GM12878 (cell line): Measurements from ENCODE around the gene DDX39B. TPM values are rescaled to one million over a fixed set of nuclear protein-coding genes. Genes with fewer than 3 reads are reported as not detected.

ENCODE experiments used
- ATAC-seq: fragments of 200-7000 bp; cut with Tn5 transposase; 3 replicates; pipeline ENCODE4 v1.9.1; 2020; ENCODE audit warnings: mild to moderate bottlenecking, moderate library complexity
- BruUV-seq: library from RNA; stranded (reverse); fragments of 400-500 nt; replicated peaks from 2 replicates; lab custom pipeline; 2021; lab: Mats Ljungman, UMichigan
- CTCF ChIA-PET: fragments of 300-600 bp; sonication (Branson Sonifier 250); formaldehyde crosslinking; extraction: SDS; loops from one replicate; lab custom pipeline; 2021; ENCODE audit warnings: inconsistent platforms; lab: Yijun Ruan, JAX
- POLR2A ChIA-PET: fragments of 350-600 bp; formaldehyde crosslinking; extraction: SDS; loops from one replicate; lab custom pipeline; 2021; ENCODE audit warnings: inconsistent platforms; lab: Charles Lee
- RAD21 ChIA-PET: fragments of 300-600 bp; sonication (Branson Sonifier 250); formaldehyde crosslinking; loops from one replicate; lab custom pipeline; 2023; ENCODE audit warnings: antibody characterized with exemption; ENCODE audit not compliant: unreplicated experiment; lab: Charles Lee
- SMC1A ChIA-PET: fragments of 300-600 bp; sonication (Branson Sonifier 250); formaldehyde crosslinking; loops from one replicate; lab custom pipeline; 2023; ENCODE audit not compliant: unreplicated experiment, uncharacterized antibody; lab: Charles Lee
- DNase-seq: peaks from one replicate; pipeline ENCODE4 v3.0.0-alpha.2; 2011; ENCODE audit warnings: low read depth, low spot score
- FAIRE-seq: peaks from 3 replicates; lab custom pipeline; 2011; peaks lifted over from hg19 to GRCh38; lab: Jason Lieb, UNC
- H2AFZ ChIP-seq: 2 replicates; pipeline ENCODE4 v1.6.0; 2011; ENCODE audit warnings: low read depth, low read length, control low read depth; ENCODE audit not compliant: control insufficient read depth
- H3K27ac ChIP-seq: 2 replicates; pipeline ENCODE4 v1.5.1; 2011; ENCODE audit warnings: control low read depth; ENCODE audit not compliant: control insufficient read depth, insufficient read depth
- H3K27me3 ChIP-seq, 2 experiments: replicated peaks in 1 of 2; 2 replicates each; pipeline versions ENCODE4 v1.6.0 to v1.6.1; 2011; ENCODE audit warnings: low read length in 1 of 2; ENCODE audit not compliant: control insufficient read depth in 2 of 2, insufficient read depth in 2 of 2
- H3K36me3 ChIP-seq, 2 experiments: 2 replicates each; pipeline ENCODE4 v1.5.1; 2011; ENCODE audit warnings: low read length in 1 of 2; ENCODE audit not compliant: control insufficient read depth in 2 of 2, insufficient read depth in 2 of 2
- H3K4me1 ChIP-seq: 2 replicates; pipeline ENCODE4 v1.6.1; 2011; ENCODE audit warnings: mild to moderate bottlenecking, low read length, moderate library complexity, mixed read lengths; ENCODE audit not compliant: control insufficient read depth, insufficient read depth
- H3K4me2 ChIP-seq: 2 replicates; pipeline ENCODE4 v1.6.0; 2011; ENCODE audit warnings: control low read depth; ENCODE audit not compliant: control insufficient read depth, insufficient read depth
- H3K4me3 ChIP-seq: fragments of 200-600 bp; sonication (generic); 2 replicates; pipeline ENCODE4 v1.5.1; 2016
- H3K79me2 ChIP-seq: 2 replicates; pipeline ENCODE4 v1.6.0; 2011; ENCODE audit warnings: low read length; ENCODE audit not compliant: control insufficient read depth, insufficient read depth
- H3K9ac ChIP-seq: 2 replicates; pipeline ENCODE4 v1.8.0; 2011; ENCODE audit warnings: low read length, control low read depth, mixed read lengths; ENCODE audit not compliant: control insufficient read depth, insufficient read depth
- H3K9me3 ChIP-seq: replicated peaks from 3 replicates; pipeline ENCODE4 v1.5.1; 2011; ENCODE audit warnings: mild to moderate bottlenecking, low read length; ENCODE audit not compliant: control insufficient read depth, insufficient read depth
- H4K20me1 ChIP-seq: 2 replicates; pipeline ENCODE4 v1.6.0; 2011; ENCODE audit not compliant: control insufficient read depth, insufficient read depth
- FOS ChIP-seq: IDR thresholded peaks from 3 replicates; pipeline ENCODE4 v1.6.1; 2011; ENCODE audit warnings: borderline replicate concordance; ENCODE audit not compliant: insufficient read length; ENCODE audit errors: extremely low read depth
- GABPA ChIP-seq: IDR thresholded peaks from 2 replicates; pipeline ENCODE4 v1.6.1; 2014; ENCODE audit warnings: antibody characterized with exemption, low read depth, mild to moderate bottlenecking, inconsistent platforms
- LARP7 ChIP-seq: fragments of 450-650 bp; IDR thresholded peaks from 2 replicates; pipeline ENCODE4 v1.6.1; 2017; ENCODE audit warnings: mild to moderate bottlenecking
- MTA2 ChIP-seq: fragments of 450-650 bp; IDR thresholded peaks from 2 replicates; pipeline ENCODE4 v1.6.1; 2016; ENCODE audit warnings: low read depth, mild to moderate bottlenecking, moderate library complexity
- MYB ChIP-seq: fragments of 150-350 bp; IDR thresholded peaks from 2 replicates; pipeline ENCODE4 v1.6.1; 2014; ENCODE audit warnings: mild to moderate bottlenecking, low read depth, low read length, borderline replicate concordance
- NBN ChIP-seq: fragments of 450-650 bp; IDR thresholded peaks from 2 replicates; pipeline ENCODE4 v1.6.1; 2016
- POLR2AphosphoS5 ChIP-seq: IDR thresholded peaks from 2 replicates; pipeline ENCODE4 v1.6.1; 2011; ENCODE audit warnings: mild to moderate bottlenecking, low read length, inconsistent platforms
- SIN3A ChIP-seq: IDR thresholded peaks from 2 replicates; pipeline ENCODE4 v1.6.1; 2012; ENCODE audit warnings: low read depth, low read length, improper control_type of control experiment
- SP1 ChIP-seq: IDR thresholded peaks from one replicate; pipeline ENCODE4 v1.6.1; 2011; ENCODE audit warnings: low read depth, low read length
- SREBF1 ChIP-seq: IDR thresholded peaks from 2 replicates; pipeline ENCODE4 v1.6.1; 2012; ENCODE audit warnings: mild to moderate bottlenecking, low read length
- SRF ChIP-seq, 2 experiments: IDR thresholded peaks; 2 replicates each; pipeline ENCODE4 v1.6.1; 2011; ENCODE audit warnings: low read depth in 2 of 2, low read length in 2 of 2, mild to moderate bottlenecking in 1 of 2, moderate library complexity in 1 of 2
- TARDBP ChIP-seq: IDR thresholded peaks from 2 replicates; pipeline ENCODE4 v1.6.1; 2016; ENCODE audit warnings: borderline replicate concordance
- YBX1 ChIP-seq: fragments of 450-650 bp; IDR thresholded peaks from 2 replicates; pipeline ENCODE4 v1.6.1; 2016; ENCODE audit warnings: antibody characterized with exemption
- ZZZ3 ChIP-seq: IDR thresholded peaks from 2 replicates; pipeline ENCODE4 v1.6.1; 2011; ENCODE audit warnings: low read depth; ENCODE audit not compliant: control insufficient read depth, insufficient read length
- WGBS: methylation state at CpG from one replicate; pipeline ENCODE4 v1.1.6; 2016; ENCODE audit warnings: low lambda C conversion rate; ENCODE audit not compliant: insufficient replicate concordance, insufficient coverage; ENCODE audit errors: missing lambda C conversion rate; 5-methylcytosine and 5-hydroxymethylcytosine counted together
- in situ Hi-C: fragments of 300-500 bp; cut with MboI; formaldehyde crosslinking; loops from 9 replicates; pipeline ENCODE4 v1.14.3; 2018; ENCODE audit warnings: mixed read lengths
- intact Hi-C: fragments of 100-400 bp; cut with micrococcal nuclease; formaldehyde crosslinking; loops from one replicate; pipeline ENCODE4 v1.14.2; 2022; ENCODE audit not compliant: unreplicated experiment
- polyA plus RNA-seq, 11 experiments: library from polyadenylated mRNA; depleted of rRNA in 4 of 11; unstranded in 6 of 11; stranded (reverse) in 5 of 11; fragments of >200 nt; fragmentation: Nextera tagmentation in 4 of 11; fragmentation: Illumina TruSeq in 1 of 11; extraction: Ambion mirVana in 4 of 11; extraction: Trizol in 1 of 11; gene quantifications; 1 replicate in 1 of 11; 2 replicates in 10 of 11; pipeline versions ENCODE4 v1.2.1 to v1.2.3, GENCODE V29; 2011 to 2016; ENCODE audit warnings: inconsistent platforms in 2 of 11, missing spikeins in 2 of 11, low read depth in 1 of 11
- total RNA-seq, 4 experiments: library from RNA; depleted of rRNA in 3 of 4; stranded (reverse); fragments of >200 nt in 3 of 4; fragmentation: Illumina TruSeq in 1 of 4; extraction: Trizol in 1 of 4; gene quantifications; 2 replicates each; pipeline versions ENCODE4 v1.2.1 to v1.2.3, GENCODE V29; 2013 to 2021
- TF ChIP-seq, protein P1 (sequence below): IDR thresholded peaks from 2 replicates; pipeline ENCODE4 v1.6.1; 2011; ENCODE audit warnings: borderline replicate concordance, low read depth, mild to moderate bottlenecking, moderate library complexity, mixed read lengths, low read length; ENCODE audit not compliant: insufficient read depth; ENCODE audit errors: extremely low read length
- TF ChIP-seq, protein P2 (sequence below): fragments of 150-350 bp; IDR thresholded peaks from 2 replicates; pipeline ENCODE4 v1.6.1; 2014; ENCODE audit warnings: mild to moderate bottlenecking, low read depth, low read length
- TF ChIP-seq, protein P3 (sequence below): fragments of 450-650 bp; formaldehyde crosslinking; IDR thresholded peaks from 2 replicates; pipeline ENCODE4 v1.5.0; 2022; ENCODE audit warnings: mild to moderate bottlenecking, missing genetic modification characterization

Gene DDX39B
- total and polyA plus RNA-seq, 10 of the 15 experiments (the other 5 are each of a cell fraction or from before 2014, with no cell fraction given): 271 to 661 (median 330) TPM

DNA sequence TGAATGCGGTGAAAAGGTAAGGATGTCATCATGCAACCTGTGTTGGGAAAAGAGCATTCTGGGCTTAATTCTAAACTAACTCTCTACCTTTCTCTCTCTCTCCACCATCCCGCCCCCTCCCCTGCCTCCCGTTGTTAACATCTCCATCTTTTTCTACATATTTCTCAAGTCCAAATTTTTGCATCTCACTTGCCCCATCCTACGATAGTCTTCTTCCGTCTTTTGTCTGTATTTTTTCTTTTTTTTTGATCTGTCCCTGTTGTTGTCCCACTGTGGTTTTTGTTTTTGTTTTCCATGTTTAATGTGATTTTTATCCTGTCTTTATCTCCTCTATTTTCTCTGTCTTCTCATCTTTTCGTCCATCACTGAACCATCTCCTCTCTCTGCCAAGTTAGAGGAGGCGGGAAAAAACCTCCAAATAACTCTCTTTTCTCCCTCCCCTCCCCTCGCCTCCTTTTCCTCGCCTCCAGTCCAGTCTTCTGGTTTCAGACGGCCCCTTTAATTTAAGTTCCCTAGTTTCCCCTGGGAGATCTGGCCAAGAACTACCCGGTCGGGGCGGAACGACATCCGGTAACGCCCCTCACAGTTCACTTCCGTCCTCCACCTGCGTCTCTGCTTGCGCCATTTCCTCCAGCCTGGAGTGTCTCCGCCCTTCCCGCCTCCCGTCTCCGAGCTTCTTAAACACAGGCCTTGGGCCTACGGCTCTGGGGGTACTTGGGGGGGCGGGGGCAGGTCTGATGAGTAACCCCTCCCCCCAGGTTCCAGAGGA lies 5.3 kb upstream of the DDX39B start, which contains the start of gene NFKBIL1:
NFKBIL1 (plus strand) TSS at position 651 of the 769 bp plus-strand sequence; CDS start at position 738, 87 bp downstream.
- intact Hi-C loops: loop anchor here (1.0 to 10.0 kb wide), 4 partner anchors 51 to 358 kb away; partner anchors contain the start of genes BAG6 and ZBTB12
- no peaks in the 10 kb centered on the region for H3K27me3 ChIP-seq
- peak; percentile 93 for FAIRE-seq
- in situ Hi-C loops: loop anchor here (5.0 to 10.0 kb wide), 2 partner anchors 50 to 288 kb away; no protein-coding TSS in a partner anchor
- H2AFZ ChIP-seq: peak within 1 kb of the TSS; percentile 45
- H3K36me3 ChIP-seq: no peaks in the 10 kb centered on the region; a peak in 1 of 4 replicates
- peak within 1 kb of the TSS; percentile 72 for H3K4me3 ChIP-seq
- H3K4me1 ChIP-seq: peaks cover 23% of the 10 kb centered on the region; the same call in 1 of the 2 replicates
- H3K4me2 ChIP-seq: peak within 1 kb of the TSS; percentile 80
- no peaks in the 10 kb centered on the region for H4K20me1 ChIP-seq
- no TSS peak for BruUV-seq
- DNase-seq: peak; percentile 89
- 1% methylated on average over 25 of the region's 25 CpGs for WGBS
- H3K27ac ChIP-seq: peak within 1 kb of the TSS; percentile 64
- H3K9me3 ChIP-seq: no peaks in the 10 kb centered on the region
- peaks cover 24% of the 10 kb centered on the region for H3K79me2 ChIP-seq
- ChIA-PET CTCF (interaction anchor here (0.8 to 34.8 kb wide), 9 partner anchors 10 to 286 kb away, joined by 3 to 2098 read pairs (median 4); partner anchors contain the start of genes HSPA1B, LST1, LTB and NCR3), SMC1A (interaction anchor here (0.6 to 34.7 kb wide), 7 partner anchors 9 to 284 kb away, joined by 3 to 1989 read pairs (median 5); partner anchors contain the start of genes AIF1, LST1, LTA and LTB), RAD21 (interaction anchor here (0.6 to 16.9 kb wide), 10 partner anchors 12 to 284 kb away, joined by 3 to 668 read pairs (median 5); partner anchors contain the start of genes BAG6, LST1, LTB and LY6G5C), POLR2A (interaction anchor here (0.5 to 8.5 kb wide), 17 partner anchors 13 to 1489 kb away, joined by 3 to 164 read pairs (median 4); partner anchors contain the start of genes CSNK2B, DXO, LST1 and LTA)
- peak; percentile 88 for ATAC-seq
- peak within 1 kb of the TSS; percentile 58 for H3K9ac ChIP-seq
- TF ChIP-seq YBX1 (peak; percentile 69; the same call in 1 of the 2 replicates), GABPA (peak; percentile 100), MTA2 (0 out of 2 replicates have a peak, but pooled peaks have one; percentile 35), SP1 (peak; percentile 85), SRF (IDR thresholded peaks at IDR 0.05; ENCODE audit: low read depth in 2 of 2, low read length in 2 of 2) (peak in 1 of 2 experiments; percentile 81; a peak in 2 of 4 replicates), SIN3A (peak; percentile 72), TARDBP (peak; percentile 88), SREBF1 (0 out of 2 replicates have a peak, but pooled peaks have one; percentile 16), LARP7 (no peak), NBN (0 out of 2 replicates have a peak, but pooled peaks have one; percentile 59), MYB (no peak), POLR2AphosphoS5 (peak; percentile 40; the same call in 1 of the 2 replicates), ZZZ3 (no peak), FOS (no peak)
- TF ChIP-seq, protein P1, sequence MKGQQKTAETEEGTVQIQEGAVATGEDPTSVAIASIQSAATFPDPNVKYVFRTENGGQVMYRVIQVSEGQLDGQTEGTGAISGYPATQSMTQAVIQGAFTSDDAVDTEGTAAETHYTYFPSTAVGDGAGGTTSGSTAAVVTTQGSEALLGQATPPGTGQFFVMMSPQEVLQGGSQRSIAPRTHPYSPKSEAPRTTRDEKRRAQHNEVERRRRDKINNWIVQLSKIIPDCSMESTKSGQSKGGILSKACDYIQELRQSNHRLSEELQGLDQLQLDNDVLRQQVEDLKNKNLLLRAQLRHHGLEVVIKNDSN: no peak
- TF ChIP-seq, protein P2, sequence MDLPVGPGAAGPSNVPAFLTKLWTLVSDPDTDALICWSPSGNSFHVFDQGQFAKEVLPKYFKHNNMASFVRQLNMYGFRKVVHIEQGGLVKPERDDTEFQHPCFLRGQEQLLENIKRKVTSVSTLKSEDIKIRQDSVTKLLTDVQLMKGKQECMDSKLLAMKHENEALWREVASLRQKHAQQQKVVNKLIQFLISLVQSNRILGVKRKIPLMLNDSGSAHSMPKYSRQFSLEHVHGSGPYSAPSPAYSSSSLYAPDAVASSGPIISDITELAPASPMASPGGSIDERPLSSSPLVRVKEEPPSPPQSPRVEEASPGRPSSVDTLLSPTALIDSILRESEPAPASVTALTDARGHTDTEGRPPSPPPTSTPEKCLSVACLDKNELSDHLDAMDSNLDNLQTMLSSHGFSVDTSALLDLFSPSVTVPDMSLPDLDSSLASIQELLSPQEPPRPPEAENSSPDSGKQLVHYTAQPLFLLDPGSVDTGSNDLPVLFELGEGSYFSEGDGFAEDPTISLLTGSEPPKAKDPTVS: 0 out of 2 replicates have a peak, but pooled peaks have one; percentile 53
- TF ChIP-seq, protein P3, sequence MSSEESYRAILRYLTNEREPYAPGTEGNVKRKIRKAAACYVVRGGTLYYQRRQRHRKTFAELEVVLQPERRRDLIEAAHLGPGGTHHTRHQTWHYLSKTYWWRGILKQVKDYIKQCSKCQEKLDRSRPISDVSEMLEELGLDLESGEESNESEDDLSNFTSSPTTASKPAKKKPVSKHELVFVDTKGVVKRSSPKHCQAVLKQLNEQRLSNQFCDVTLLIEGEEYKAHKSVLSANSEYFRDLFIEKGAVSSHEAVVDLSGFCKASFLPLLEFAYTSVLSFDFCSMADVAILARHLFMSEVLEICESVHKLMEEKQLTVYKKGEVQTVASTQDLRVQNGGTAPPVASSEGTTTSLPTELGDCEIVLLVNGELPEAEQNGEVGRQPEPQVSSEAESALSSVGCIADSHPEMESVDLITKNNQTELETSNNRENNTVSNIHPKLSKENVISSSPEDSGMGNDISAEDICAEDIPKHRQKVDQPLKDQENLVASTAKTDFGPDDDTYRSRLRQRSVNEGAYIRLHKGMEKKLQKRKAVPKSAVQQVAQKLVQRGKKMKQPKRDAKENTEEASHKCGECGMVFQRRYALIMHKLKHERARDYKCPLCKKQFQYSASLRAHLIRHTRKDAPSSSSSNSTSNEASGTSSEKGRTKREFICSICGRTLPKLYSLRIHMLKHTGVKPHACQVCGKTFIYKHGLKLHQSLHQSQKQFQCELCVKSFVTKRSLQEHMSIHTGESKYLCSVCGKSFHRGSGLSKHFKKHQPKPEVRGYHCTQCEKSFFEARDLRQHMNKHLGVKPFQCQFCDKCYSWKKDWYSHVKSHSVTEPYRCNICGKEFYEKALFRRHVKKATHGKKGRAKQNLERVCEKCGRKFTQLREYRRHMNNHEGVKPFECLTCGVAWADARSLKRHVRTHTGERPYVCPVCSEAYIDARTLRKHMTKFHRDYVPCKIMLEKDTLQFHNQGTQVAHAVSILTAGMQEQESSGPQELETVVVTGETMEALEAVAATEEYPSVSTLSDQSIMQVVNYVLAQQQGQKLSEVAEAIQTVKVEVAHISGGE (CRISPR knock-in tag): peak; percentile 87
